Cardiac septum (tissue), 1 donor: ENCODE results near the gene CDC6. TPM values are rescaled to one million over a fixed set of nuclear protein-coding genes. Genes with fewer than 3 reads are reported as not detected.

ENCODE experiments used
- DNase-seq: peaks from one replicate; pipeline ENCODE4 v3.0.0-alpha.2; 2020; ENCODE audit warnings: low spot score
- intact Hi-C: fragments of 100-400 bp; cut with DNase I; formaldehyde crosslinking; loops from one replicate; pipeline ENCODE4 v1.14.0; 2022
- total RNA-seq: library from RNA; stranded (reverse); fragmentation: NEBNext Ultra II Directional; extraction: Animal tissue kit (Norgen Biotek cat#: 25700); gene quantifications from one replicate; pipeline ENCODE4 v1.2.1, GENCODE V29; 2021
- donor health status: DM: no; HTN: no; CAD: no.

CDC6 gene
- total RNA-seq, 1 donor from 2014 or later = 0.75 TPM

DNA sequence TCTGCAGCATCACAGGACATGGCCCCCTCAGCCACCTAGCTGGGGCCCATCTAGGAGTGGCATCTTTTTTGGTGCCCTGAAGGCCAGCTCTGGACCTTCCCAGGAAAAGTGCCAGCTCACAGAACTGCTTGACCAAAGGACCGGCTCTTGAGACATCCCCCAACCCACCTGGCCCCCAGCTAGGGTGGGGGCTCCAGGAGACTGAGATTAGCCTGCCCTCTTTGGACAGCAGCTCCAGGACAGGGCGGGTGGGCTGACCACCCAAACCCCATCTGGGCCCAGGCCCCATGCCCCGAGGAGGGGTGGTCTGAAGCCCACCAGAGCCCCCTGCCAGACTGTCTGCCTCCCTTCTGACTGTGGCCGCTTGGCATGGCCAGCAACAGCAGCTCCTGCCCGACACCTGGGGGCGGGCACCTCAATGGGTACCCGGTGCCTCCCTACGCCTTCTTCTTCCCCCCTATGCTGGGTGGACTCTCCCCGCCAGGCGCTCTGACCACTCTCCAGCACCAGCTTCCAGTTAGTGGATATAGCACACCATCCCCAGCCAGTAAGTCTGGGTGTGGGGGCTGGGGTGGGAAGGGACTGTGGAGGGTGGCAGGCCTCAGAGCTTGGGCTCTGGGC, 43.3 kb downstream of the CDC6 start:
- DNase-seq = no peak
- intact Hi-C loops = no loop called here

DNA sequence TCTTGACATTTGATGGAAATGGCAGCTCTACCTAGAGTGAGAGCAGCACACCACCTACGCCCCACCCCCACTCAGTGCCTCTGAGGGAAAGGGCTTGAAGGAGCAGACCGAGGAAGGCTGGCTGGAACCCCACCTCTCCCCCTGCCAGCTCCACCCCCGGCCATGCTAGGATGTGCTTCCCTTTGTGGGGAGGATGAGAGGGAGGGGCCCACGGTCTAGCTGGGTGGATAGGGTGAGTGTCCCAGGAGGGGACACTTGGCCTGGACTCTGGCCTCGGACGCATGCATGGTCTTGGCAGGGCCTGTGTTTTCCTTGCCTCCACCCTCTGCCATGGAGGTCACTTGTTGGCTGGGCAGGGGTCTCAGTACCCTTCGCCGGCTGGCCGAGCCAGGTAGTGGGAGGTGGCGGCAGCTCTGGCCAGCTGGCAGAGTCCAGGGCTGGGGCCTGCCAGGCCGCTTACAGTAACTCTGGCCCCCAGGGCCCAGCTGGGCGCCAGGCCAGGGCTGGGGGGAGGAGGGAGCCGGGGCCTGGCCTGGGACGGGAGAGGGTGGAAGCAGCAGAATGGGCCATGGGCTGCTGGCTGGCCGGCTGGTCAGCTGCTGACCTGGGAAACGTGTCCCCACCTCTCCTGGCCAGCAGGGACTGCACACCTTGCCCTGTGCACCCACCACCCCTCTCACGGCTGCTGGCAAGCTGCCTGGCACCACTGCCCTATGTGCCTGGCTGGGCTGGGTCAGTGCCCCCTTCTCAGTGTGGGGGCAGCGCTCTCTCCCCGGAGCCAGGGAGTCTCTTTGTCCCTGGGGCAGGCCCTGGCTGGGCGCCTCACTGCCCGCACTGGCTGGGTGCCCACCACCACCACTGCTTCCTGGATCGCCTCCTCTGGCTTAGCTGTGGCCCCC, 44.3 kb downstream of the CDC6 start:
- peak; percentile 96 for DNase-seq
- intact Hi-C loops = loop anchor here (1.0 kb wide), 2 partner anchors 9 to 21 kb away; no protein-coding TSS in a partner anchor

DNA sequence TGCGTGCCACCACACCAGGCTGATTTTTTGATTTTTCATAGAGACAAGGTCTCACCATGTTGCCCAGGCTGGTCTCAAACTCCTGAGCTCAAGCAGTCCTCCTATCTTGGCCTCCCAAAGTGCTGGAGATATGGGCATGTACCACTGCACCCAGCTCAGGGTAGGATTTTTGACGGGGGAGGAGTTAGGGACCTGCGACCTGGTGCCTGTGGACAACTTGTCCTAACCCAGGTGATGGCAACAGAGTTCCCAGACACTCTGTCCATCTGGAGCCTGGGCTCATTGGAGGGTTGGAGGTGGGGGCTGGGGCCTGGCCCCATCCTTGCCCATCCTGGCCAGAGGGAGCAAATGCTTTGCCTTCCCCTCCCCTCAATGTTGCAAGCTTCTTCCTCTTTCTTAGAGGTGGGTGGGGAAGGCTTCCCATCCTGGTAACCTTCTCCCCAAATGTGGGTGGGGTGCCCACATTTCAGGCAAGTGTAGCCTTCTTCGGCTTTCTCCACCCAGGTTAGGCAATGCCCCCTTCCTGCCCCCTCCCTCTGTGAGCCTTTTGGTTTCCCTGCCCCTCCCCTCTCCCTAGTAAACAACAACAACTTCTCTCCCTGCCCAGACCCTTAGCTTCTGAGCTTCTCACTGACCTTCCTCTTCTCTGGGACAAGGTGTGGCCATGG, 46.2 kb downstream of the CDC6 start:
- intact Hi-C loops = no loop called here
- DNase-seq = peak; percentile 93

DNA sequence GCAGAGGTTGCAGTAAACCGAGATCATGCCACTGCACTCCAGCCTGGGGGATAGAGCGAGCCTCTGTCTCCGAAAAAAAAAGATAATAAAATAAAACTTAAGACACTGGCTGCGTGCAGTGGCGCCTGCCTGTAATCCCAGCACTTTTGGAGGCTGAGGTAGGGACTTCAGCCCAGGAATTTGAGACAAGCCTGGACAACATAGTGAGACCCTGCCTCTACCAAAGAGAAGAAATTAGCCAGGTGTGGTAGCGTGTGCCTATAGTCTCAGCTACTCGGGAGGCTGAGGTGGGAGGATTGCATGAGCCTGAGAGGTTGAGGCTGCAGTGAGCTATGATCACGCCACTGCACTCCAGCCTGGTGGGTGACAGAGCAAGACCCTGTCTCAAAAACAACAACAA, 47.9 kb downstream of the CDC6 start:
- no peak for DNase-seq
- intact Hi-C loops = no loop called here

- DNase-seq = no peak
- intact Hi-C loops = no loop called here
Observed at GRCh38 chr17:40337351-40337750, 49.7 kb downstream of the CDC6 start.

- no peak for DNase-seq
- intact Hi-C loops = no loop called here
Observed at GRCh38 chr17:40338058-40338457, 50.4 kb downstream of the CDC6 start.

GRCh38 chr17:40338941-40339649, 51.4 kb downstream of the CDC6 start:
- DNase-seq = no peak
- intact Hi-C loops = no loop called here

DNA sequence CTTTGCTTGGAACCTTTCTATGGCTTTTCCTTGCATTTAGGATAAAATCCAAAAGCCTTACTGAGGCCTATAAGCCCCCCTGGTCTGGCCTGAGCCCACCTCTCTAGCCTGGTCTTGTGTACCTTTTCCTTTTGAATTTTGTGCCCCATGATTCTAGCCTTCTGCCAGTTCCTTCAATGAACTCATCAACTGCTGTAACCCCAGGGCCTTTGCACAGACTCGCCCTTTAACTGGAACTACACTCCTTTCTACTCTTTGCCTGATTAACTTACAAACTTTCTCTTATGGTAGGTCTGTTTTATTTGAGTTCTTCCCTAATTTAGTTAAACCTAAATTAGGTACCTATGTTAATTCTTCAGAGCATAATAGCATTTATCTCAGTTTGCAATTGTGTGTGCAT, 52.6 kb downstream of the CDC6 start:
- DNase-seq = no peak
- intact Hi-C loops = no loop called here

- intact Hi-C loops = loop anchor here (1.0 kb wide), 1 partner anchor 9 kb away; no protein-coding TSS in a partner anchor
- peak; percentile 98 for DNase-seq
Observed at GRCh38 chr17:40340880-40341807, 53.5 kb downstream of the CDC6 start.

DNA sequence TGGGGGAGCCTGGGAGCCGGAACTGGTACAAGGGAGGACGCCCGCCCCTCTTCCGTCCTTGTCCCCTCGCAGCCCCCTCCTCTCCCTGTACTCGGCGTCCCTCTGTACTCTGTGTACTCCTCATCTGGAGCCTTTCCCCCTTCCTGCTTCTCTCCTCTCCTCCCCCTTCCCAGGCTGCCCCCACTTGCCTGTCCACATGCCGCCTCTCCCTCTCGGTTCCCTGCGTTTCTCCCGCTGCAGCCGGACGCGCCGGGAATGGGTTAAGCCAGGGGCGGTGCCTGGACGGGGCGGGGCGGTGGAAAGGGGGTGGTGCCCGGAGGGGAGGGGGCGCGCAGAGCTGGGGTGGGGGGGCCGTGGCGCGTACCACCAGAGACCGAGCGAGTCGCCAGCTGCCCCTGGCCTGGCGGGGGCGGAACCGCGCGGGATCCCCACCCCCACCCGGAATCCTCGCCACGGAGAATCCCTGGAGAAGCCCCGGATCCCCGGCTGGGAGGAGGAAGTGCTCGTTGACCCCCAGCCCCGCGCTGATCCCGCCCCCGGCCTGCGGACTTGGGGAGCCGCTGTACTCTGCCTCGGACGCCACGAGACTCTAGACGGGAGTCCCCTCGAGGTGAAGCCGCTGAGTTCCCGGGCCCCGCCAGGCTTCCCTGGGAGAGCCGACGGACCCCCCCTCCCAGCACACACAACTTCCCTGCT, 54.3 kb downstream of the CDC6 start:
- intact Hi-C loops = loop anchor here (1.0 kb wide), 1 partner anchor 10 kb away; no protein-coding TSS in a partner anchor
- peak; percentile 95 for DNase-seq

DNA sequence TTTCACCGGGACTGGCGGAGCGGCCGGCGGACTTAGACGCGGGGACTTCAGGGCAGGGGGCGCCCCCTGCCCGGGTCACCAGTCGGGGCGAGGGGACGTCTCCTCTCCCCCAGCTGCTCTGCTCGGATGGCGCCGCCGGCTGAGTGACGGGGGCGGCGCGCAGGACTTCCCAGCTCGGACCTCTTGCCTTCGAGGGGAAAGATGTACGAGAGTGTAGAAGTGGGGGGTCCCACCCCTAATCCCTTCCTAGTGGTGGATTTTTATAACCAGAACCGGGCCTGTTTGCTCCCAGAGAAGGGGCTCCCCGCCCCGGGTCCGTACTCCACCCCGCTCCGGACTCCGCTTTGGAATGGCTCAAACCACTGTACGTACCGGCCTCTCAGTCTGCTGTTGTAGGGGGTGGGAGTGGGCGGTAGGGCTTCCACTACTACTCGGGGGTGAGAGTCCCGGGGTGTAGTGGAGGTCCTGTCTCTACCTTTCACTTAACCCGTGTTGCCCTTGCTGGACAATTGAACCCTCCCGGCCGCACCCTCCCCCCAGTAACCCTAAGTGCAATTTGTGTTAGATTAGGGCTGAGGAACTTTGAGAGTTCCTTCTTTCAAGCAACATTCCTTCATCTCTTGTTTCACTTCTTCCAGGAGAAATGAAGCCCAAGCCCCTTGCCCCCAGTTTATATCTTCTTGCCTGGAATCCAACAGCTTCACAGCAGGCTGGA, 55.0 kb downstream of the CDC6 start:
- intact Hi-C loops = no loop called here
- no peak for DNase-seq

- no peak for DNase-seq
- intact Hi-C loops = loop anchor here (1.0 kb wide), 1 partner anchor 26 kb away; no protein-coding TSS in a partner anchor
Observed at GRCh38 chr17:40343219-40344119, 55.8 kb downstream of the CDC6 start.

- intact Hi-C loops = loop anchor here (1.0 kb wide), 1 partner anchor 27 kb away; no protein-coding TSS in a partner anchor
- no peak for DNase-seq
Observed at GRCh38 chr17:40344421-40345160, 56.9 kb downstream of the CDC6 start.

DNA sequence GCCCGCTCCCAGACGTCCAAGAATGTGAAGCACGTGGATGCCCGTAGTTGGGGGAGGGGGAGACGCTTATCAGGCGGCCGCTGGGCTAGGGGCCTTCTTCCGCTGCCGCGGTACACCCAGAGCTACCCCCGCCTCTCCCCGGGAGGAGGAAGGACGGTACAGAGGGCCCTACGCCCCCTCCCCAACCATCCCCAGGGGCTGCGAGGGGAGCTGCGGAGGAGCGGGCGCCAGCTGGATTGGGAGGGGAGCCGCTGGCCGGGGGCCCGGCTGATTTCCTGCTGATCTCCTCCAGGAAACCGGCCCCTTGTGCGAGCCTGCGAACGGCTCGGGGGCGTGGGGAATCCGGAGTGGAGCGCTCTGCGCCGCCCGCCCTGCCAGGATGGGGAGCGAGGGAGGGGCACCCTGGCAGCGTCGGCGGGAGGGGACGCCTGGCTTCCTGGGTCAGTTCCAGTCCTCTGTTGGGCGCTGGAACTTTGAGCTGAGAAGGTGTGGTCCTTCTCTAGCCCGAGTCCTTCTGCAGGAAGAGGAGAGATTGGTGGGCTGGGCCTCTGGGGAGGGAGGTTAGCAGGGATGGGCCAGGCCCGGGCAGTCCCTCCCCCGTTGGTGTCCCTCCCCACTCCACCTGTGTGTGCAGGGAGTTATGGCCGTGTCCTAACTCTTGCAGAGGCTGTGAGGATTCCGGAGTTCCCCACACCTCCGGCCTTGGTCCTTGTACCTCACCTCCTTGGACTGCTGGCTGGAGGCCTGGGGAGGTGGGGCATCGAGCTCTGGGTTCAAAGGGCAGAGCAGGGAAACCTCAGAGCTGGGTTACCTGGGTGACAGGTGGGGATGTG, 57.7 kb downstream of the CDC6 start:
- intact Hi-C loops = no loop called here
- no peak for DNase-seq
